ENCODE measurements around the gene ACY1.

The ACY1 gene

DNA sequence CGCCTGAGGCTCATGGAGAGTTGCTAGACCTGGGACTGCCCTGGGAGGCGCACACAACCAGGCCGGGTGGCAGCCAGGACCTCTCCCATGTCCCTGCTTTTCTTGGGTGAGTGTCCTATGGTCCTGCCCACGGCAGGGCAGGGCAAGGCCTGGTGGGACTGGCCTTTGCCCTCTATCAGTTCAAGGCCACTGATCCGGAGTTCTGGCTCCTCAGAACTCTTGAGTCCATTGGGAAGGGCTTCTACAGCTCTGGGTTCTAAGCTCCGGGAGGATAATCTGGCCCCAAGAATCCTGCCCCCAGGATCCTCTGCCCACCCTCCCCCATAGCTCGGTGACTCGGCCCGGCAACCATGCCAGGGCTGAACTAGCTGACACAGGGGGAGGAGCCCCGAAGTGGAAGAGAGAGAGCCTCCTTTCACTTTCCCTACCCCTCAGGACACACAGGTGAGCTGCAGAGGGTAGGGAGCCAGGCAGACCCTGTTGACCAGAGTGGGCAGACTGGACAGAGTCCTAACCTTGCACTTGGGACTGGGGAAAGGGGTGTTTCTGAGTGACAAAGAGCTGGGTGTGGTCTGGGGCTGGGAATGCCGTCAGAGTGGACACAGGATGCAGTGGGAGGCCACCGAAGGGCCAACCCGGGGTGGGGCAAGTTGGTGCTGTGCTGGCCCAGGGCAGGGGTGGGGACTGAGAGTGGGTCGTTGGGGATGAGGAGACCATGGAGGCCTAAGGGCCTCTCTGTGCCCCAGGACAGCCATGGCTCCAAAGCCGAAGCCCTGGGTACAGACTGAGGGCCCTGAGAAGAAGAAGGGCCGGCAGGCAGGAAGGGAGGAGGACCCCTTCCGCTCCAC lies 40.5 kb upstream of the ACY1 start:
- intact Hi-C loops (cut with micrococcal nuclease): loop anchor here (1.0 to 5.0 kb wide), 3 partner anchors 31 to 114 kb away; partner anchors contain the start of genes ABHD14B, DUSP7 and RPL29
- Mint-ChIP-seq H3K36me3 (ENCODE audit: low read depth) (peaks cover 30% of the 10 kb centered on the region), H3K27me3 (no peaks in the 10 kb centered on the region), H3K27ac (peak overlapping the region; percentile 85), H3K4me1 (ENCODE audit: low read depth) (peaks cover 43% of the 10 kb centered on the region), H3K4me3 (peak overlapping the region; percentile 82), H3K9me3 (no peaks in the 10 kb centered on the region)

- Mint-ChIP-seq H3K9me3 (no peaks in the 10 kb centered on the region), H3K36me3 (ENCODE audit: low read depth) (peaks cover 21% of the 10 kb centered on the region), H3K27me3 (no peaks in the 10 kb centered on the region), H3K4me3 (no peak overlapping the region), H3K4me1 (ENCODE audit: low read depth) (peaks cover 43% of the 10 kb centered on the region), H3K27ac (peak overlapping the region; percentile 85)
- intact Hi-C loops (cut with micrococcal nuclease): loop anchor here (5.0 kb wide), 1 partner anchor 114 kb away; the partner anchor contains the start of gene DUSP7
Observed at GRCh38 chr3:51943451-51944391, 39.6 kb upstream of the ACY1 start.

- no peak overlapping the region for H3K4me3 Mint-ChIP-seq
- no peaks in the 10 kb centered on the region for H3K27me3 Mint-ChIP-seq
- no peaks in the 10 kb centered on the region for H3K9me3 Mint-ChIP-seq
- peak overlapping the region; percentile 85 for H3K27ac Mint-ChIP-seq
- intact Hi-C loops (cut with micrococcal nuclease): loop anchor here (5.0 kb wide), 1 partner anchor 113 kb away; the partner anchor contains the start of gene DUSP7
- peaks cover 13% of the 10 kb centered on the region for H3K36me3 Mint-ChIP-seq (ENCODE audit: low read depth)
- peaks cover 36% of the 10 kb centered on the region for H3K4me1 Mint-ChIP-seq (ENCODE audit: low read depth)
Observed at GRCh38 chr3:51944451-51945021, 38.8 kb upstream of the ACY1 start.

DNA sequence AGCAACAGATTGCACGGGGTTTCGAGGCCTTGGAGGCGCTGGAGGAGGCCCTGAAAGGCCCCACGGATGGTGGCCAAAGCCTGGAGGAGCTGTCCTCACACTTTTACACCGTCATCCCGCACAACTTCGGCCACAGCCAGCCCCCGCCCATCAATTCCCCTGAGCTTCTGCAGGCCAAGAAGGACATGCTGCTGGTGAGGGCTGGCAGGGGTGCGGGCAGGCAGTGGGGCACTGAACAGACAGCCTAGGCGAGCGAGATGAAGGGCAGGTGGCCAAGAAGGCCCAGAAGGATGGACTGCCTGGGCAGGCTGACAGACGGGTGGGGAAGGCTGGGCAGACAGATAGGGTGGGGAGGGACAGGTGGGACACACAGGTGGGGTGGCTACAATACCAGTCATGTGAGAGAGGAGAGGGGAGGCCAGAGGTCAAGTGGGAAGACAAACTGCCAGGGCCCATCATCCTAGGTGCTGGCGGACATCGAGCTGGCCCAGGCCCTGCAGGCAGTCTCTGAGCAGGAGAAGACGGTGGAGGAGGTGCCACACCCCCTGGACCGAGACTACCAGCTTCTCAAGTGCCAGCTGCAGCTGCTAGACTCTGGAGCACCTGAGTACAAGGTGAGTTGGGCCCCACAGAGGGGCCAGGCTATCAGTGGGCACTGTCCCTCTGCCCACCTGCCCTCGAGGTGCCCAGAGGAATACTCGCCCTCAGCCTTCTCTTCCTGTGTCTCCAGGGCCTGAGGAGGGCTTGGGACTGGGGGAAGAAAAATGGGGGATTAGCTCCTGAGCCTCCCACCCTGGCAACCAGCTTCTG lies 38.1 kb upstream of the ACY1 start:
- Mint-ChIP-seq H3K27me3 (no peaks in the 10 kb centered on the region), H3K27ac (no peak overlapping the region), H3K4me3 (no peak overlapping the region), H3K36me3 (ENCODE audit: low read depth) (peaks cover 13% of the 10 kb centered on the region), H3K4me1 (ENCODE audit: low read depth) (peaks cover 35% of the 10 kb centered on the region), H3K9me3 (no peaks in the 10 kb centered on the region)
- intact Hi-C loops (cut with micrococcal nuclease): no loop called here

DNA sequence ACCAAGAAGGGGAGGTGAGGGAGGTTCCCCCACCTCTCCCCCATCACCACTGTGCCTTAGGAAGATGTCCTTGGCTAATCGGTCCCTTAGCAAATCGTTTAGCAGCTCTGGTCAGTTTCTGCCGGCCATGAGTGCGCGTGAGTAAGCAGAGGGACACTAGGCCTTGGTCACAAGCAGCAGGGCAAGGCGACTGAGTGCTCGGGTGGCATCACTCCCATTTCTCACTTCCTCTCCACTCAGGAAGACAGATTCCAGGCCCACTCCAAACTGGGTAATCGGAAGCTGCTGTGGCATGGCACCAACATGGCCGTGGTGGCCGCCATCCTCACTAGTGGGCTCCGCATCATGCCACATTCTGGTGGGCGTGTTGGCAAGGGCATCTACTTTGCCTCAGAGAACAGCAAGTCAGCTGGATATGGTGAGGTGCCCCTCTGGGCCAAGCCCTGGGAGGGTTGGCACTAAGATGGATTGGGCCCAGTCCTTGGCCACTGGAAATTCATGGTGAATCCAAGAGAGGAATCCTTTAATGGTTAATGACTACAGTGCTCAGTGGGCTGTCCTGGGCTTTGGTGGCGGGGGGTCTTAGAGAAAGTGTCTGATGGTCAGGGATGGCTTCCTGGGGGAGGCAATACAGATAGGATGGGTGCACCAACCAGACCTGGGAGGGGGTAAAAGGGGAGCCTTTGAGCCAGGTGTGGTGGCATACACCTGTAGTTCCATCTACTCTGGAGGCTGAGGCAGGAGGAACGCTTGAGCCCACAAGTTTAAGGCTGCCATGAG lies 37.2 kb upstream of the ACY1 start:
- intact Hi-C loops (cut with micrococcal nuclease): no loop called here

GRCh38 chr3:51946796-51947195 lies 36.5 kb upstream of the ACY1 start:
- no peaks in the 10 kb centered on the region for H3K9me3 Mint-ChIP-seq
- intact Hi-C loops (cut with micrococcal nuclease): no loop called here
- H3K36me3 Mint-ChIP-seq (ENCODE audit: low read depth): peaks cover 5% of the 10 kb centered on the region
- no peaks in the 10 kb centered on the region for H3K27me3 Mint-ChIP-seq
- no peak overlapping the region for H3K4me3 Mint-ChIP-seq
- peaks cover 23% of the 10 kb centered on the region for H3K4me1 Mint-ChIP-seq (ENCODE audit: low read depth)
- H3K27ac Mint-ChIP-seq: no peak overlapping the region

More for the DNA sequence above, 37.2 kb upstream of the ACY1 start:
- H3K27ac Mint-ChIP-seq: no peak overlapping the region
- no peaks in the 10 kb centered on the region for H3K27me3 Mint-ChIP-seq
- H3K4me3 Mint-ChIP-seq: no peak overlapping the region
- peaks cover 26% of the 10 kb centered on the region for H3K4me1 Mint-ChIP-seq (ENCODE audit: low read depth)
- H3K36me3 Mint-ChIP-seq (ENCODE audit: low read depth): peaks cover 5% of the 10 kb centered on the region
- no peaks in the 10 kb centered on the region for H3K9me3 Mint-ChIP-seq

DNA sequence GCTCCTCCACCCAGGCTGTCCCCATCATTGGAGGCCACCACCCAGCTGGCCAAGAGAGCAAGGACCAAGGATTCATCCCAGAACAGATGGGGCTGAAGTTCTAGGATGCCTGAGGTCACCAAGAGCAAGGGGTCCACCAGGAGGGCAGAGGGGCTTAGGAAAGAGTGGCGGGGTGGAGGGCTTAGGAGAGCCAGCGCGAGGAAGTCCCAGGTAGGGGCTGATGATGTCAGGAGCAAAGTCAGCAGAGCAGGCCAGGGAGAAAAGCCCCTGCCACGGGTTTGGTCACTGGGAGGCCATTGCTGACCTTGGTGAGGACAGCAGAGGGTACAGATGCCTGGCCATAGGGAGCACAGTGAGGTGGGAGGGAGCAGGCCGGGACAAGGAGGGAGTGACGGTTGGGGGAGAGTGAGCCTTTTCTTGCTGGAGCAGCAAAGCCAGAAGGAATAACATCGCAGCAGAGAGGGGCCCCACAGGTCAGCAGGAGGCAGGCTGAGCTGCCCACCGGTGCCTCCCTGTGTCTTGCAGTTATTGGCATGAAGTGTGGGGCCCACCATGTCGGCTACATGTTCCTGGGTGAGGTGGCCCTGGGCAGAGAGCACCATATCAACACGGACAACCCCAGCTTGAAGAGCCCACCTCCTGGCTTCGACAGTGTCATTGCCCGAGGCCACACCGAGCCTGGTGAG lies 36.0 kb upstream of the ACY1 start:
- peaks cover 23% of the 10 kb centered on the region for H3K4me1 Mint-ChIP-seq (ENCODE audit: low read depth)
- H3K27me3 Mint-ChIP-seq: no peaks in the 10 kb centered on the region
- H3K36me3 Mint-ChIP-seq (ENCODE audit: low read depth): peaks cover 5% of the 10 kb centered on the region
- intact Hi-C loops (cut with micrococcal nuclease): no loop called here
- no peaks in the 10 kb centered on the region for H3K9me3 Mint-ChIP-seq
- no peak overlapping the region for H3K27ac Mint-ChIP-seq
- H3K4me3 Mint-ChIP-seq: no peak overlapping the region

DNA sequence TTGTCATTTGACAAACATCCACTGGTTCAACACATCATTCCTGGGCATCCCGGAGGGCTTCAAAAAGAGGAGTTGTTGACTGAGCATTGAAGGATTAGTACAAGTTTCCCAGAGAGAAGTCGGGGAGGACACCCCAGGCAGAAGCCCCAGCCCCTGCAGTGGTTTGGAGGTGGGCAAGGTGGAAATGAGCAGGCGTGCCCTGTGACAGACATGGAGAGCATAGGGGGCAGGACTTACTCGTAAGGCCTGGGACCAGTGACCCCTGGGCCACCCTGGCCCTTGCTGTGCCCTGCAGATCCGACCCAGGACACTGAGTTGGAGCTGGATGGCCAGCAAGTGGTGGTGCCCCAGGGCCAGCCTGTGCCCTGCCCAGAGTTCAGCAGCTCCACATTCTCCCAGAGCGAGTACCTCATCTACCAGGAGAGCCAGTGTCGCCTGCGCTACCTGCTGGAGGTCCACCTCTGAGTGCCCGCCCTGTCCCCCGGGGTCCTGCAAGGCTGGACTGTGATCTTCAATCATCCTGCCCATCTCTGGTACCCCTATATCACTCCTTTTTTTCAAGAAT lies 35.2 kb upstream of the ACY1 start:
- intact Hi-C loops (cut with micrococcal nuclease): no loop called here
- peaks cover 5% of the 10 kb centered on the region for H3K36me3 Mint-ChIP-seq (ENCODE audit: low read depth)
- H3K4me1 Mint-ChIP-seq (ENCODE audit: low read depth): peaks cover 20% of the 10 kb centered on the region
- H3K27ac Mint-ChIP-seq: no peak overlapping the region
- H3K27me3 Mint-ChIP-seq: peaks cover 3% of the 10 kb centered on the region
- H3K4me3 Mint-ChIP-seq: no peak overlapping the region
- no peaks in the 10 kb centered on the region for H3K9me3 Mint-ChIP-seq

DNA sequence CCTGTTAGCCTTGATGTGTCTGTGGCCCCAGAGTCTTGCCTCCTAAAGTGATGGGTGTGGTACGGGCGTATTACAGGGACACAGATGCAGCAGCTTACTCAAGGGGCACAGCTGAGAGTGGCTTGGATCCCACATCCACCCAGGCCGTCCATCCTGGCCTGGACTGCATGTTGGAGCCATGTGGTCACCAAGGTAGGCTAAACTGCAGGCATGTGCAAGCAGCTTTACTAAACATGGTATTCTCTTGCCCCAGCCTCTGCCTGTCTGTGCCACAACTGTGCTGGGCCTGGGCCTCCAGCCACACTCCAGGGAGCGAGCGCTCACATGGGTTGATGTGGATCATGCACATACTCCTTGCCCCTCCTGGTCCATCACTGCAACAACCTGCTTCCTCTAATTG lies 34.2 kb upstream of the ACY1 start:
- peaks cover 29% of the 10 kb centered on the region for H3K4me1 Mint-ChIP-seq (ENCODE audit: low read depth)
- H3K27ac Mint-ChIP-seq: no peak overlapping the region
- no peaks in the 10 kb centered on the region for H3K9me3 Mint-ChIP-seq
- intact Hi-C loops (cut with micrococcal nuclease): no loop called here
- no peak overlapping the region for H3K4me3 Mint-ChIP-seq
- peaks cover 3% of the 10 kb centered on the region for H3K36me3 Mint-ChIP-seq (ENCODE audit: low read depth)
- peaks cover 4% of the 10 kb centered on the region for H3K27me3 Mint-ChIP-seq

GRCh38 chr3:51950899-51951298 lies 32.4 kb upstream of the ACY1 start:
- H3K27me3 Mint-ChIP-seq: peaks cover 17% of the 10 kb centered on the region
- intact Hi-C loops (cut with micrococcal nuclease): no loop called here
- H3K4me3 Mint-ChIP-seq: no peak overlapping the region
- H3K4me1 Mint-ChIP-seq (ENCODE audit: low read depth): peaks cover 36% of the 10 kb centered on the region
- no peaks in the 10 kb centered on the region for H3K36me3 Mint-ChIP-seq (ENCODE audit: low read depth)
- H3K9me3 Mint-ChIP-seq: no peaks in the 10 kb centered on the region
- no peak overlapping the region for H3K27ac Mint-ChIP-seq

DNA sequence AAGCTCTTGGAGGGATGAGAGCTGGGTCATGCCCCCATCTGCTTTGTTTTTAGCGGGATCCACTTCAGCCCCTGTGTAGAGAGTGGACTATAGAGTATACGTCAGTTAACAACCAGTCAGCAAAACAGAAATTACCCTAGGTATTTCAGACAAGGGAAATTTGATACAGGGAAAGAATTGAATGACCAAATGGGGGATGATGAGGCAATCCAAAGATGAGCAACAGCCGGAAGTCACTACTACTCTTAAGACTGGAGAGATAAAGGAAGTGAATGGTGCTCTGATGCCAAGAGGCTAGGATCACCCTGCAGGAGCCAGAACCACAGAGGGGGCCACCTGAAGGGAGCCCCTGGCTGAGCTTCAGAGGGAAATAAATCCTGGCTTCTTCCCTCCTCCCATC lies 29.9 kb upstream of the ACY1 start:
- Mint-ChIP-seq H3K36me3 (ENCODE audit: low read depth) (no peaks in the 10 kb centered on the region), H3K4me3 (no peak overlapping the region), H3K27me3 (peaks cover 32% of the 10 kb centered on the region), H3K27ac (no peak overlapping the region), H3K9me3 (no peaks in the 10 kb centered on the region), H3K4me1 (ENCODE audit: low read depth) (peaks cover 49% of the 10 kb centered on the region)
- intact Hi-C loops (cut with micrococcal nuclease): no loop called here

DNA sequence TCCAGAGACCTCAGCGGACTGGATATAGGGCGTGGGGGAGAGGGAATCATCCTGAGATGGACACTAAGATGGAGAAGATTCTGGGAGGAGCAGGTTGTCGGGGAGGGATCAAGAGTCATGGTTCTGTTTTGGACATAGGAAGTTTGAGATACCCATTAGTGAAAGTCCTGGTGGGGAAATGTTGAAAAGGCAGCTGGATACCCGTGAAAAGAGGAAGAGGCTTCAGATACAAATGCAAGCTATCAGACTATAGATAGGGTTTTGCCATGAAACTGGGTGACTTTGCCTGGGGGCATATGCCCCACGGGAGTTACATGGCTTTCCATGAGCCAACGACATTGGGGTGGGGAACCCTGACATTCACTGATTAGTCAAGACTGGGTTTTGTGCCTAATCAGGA lies 29.2 kb upstream of the ACY1 start:
- no peaks in the 10 kb centered on the region for H3K9me3 Mint-ChIP-seq
- no peak overlapping the region for H3K4me3 Mint-ChIP-seq
- no peaks in the 10 kb centered on the region for H3K36me3 Mint-ChIP-seq (ENCODE audit: low read depth)
- intact Hi-C loops (cut with micrococcal nuclease): loop anchor here (2.0 kb wide), 1 partner anchor 15 kb away; no protein-coding TSS in a partner anchor
- peaks cover 36% of the 10 kb centered on the region for H3K27me3 Mint-ChIP-seq
- H3K4me1 Mint-ChIP-seq (ENCODE audit: low read depth): peaks cover 49% of the 10 kb centered on the region
- H3K27ac Mint-ChIP-seq: no peak overlapping the region
